Astrocyte (in vitro differentiated cells and primary cell): Measurements from ENCODE around the gene PTPRN2. TPM values are rescaled to one million over a fixed set of nuclear protein-coding genes. Genes with fewer than 3 reads are reported as not detected.
"Not testable (repeated sequence)": the region's sequence is repeated elsewhere in the genome, so short reads cannot be mapped to it uniquely, and the experiment has no call there.

ENCODE experiments used
- DNase-seq: peaks from one replicate; pipeline ENCODE4 v3.0.0-alpha.2; 2010; ENCODE audit warnings: low read depth
- FAIRE-seq: peaks from 2 replicates; lab custom pipeline; 2011; peaks lifted over from hg19 to GRCh38; lab: Jason Lieb, UNC
- H2AFZ ChIP-seq: 2 replicates; pipeline ENCODE4 v1.6.0; 2012; ENCODE audit warnings: low read depth, low read length, inconsistent platforms
- H3K27ac ChIP-seq: 2 replicates; pipeline ENCODE4 v1.5.1; 2011; ENCODE audit warnings: low read depth, low read length, inconsistent platforms
- H3K27me3 ChIP-seq: 2 replicates; pipeline ENCODE4 v1.6.0; 2011; ENCODE audit warnings: low read length, inconsistent platforms; ENCODE audit not compliant: insufficient read depth
- H3K36me3 ChIP-seq: 2 replicates; pipeline ENCODE4 v1.5.1; 2011; ENCODE audit warnings: low read length, inconsistent platforms; ENCODE audit not compliant: insufficient read depth
- H3K4me1 ChIP-seq: 2 replicates; pipeline ENCODE4 v1.5.1; 2011; ENCODE audit warnings: low read length, inconsistent platforms; ENCODE audit not compliant: insufficient read depth
- H3K4me2 ChIP-seq: 2 replicates; pipeline ENCODE4 v1.6.0; 2012; ENCODE audit warnings: low read length, inconsistent platforms
- H3K4me3 ChIP-seq: 2 replicates; pipeline ENCODE4 v1.5.1; 2011; ENCODE audit warnings: low read depth, mild to moderate bottlenecking, low read length, inconsistent platforms; ENCODE audit not compliant: insufficient read depth
- H3K79me2 ChIP-seq: 2 replicates; pipeline ENCODE4 v1.6.0; 2012; ENCODE audit warnings: mild to moderate bottlenecking, low read length, inconsistent platforms; ENCODE audit not compliant: insufficient read depth
- H3K9ac ChIP-seq: 2 replicates; pipeline ENCODE4 v1.6.0; 2012; ENCODE audit warnings: mild to moderate bottlenecking, low read length, inconsistent platforms
- H3K9me3 ChIP-seq: 2 replicates; pipeline ENCODE4 v1.5.1; 2012; ENCODE audit warnings: low read depth, mild to moderate bottlenecking, low read length, inconsistent platforms; ENCODE audit not compliant: insufficient read depth
- H4K20me1 ChIP-seq: 2 replicates; pipeline ENCODE4 v1.6.0; 2012; ENCODE audit warnings: low read length, inconsistent platforms; ENCODE audit not compliant: insufficient read depth
- H3K27ac Mint-ChIP-seq: one replicate; pipeline ENCODE4 v1.8.0; 2021; ENCODE audit warnings: mild to moderate bottlenecking, mixed read lengths; ENCODE audit not compliant: unreplicated experiment
- H3K27me3 Mint-ChIP-seq: one replicate; pipeline ENCODE4 v1.8.0; 2021; ENCODE audit warnings: low read depth, mixed read lengths; ENCODE audit not compliant: unreplicated experiment
- H3K36me3 Mint-ChIP-seq: one replicate; pipeline ENCODE4 v1.8.0; 2021; ENCODE audit warnings: low read depth, mixed read lengths; ENCODE audit not compliant: unreplicated experiment
- H3K4me1 Mint-ChIP-seq: one replicate; pipeline ENCODE4 v1.8.0; 2021; ENCODE audit warnings: low read depth, mixed read lengths; ENCODE audit not compliant: unreplicated experiment
- H3K4me3 Mint-ChIP-seq: one replicate; pipeline ENCODE4 v1.8.0; 2021; ENCODE audit warnings: mild to moderate bottlenecking, moderate library complexity, mixed read lengths; ENCODE audit not compliant: unreplicated experiment
- H3K9me3 Mint-ChIP-seq: one replicate; pipeline ENCODE4 v1.8.0; 2021; ENCODE audit warnings: mild to moderate bottlenecking, mixed read lengths; ENCODE audit not compliant: unreplicated experiment
- EZH2 ChIP-seq: IDR thresholded peaks from 2 replicates; pipeline ENCODE4 v1.6.1; 2012; ENCODE audit warnings: mild to moderate bottlenecking, low read length, inconsistent platforms; ENCODE audit not compliant: insufficient read depth
- total RNA-seq: library from RNA; stranded (reverse); gene quantifications from 2 replicates; pipeline ENCODE4 v1.2.1, GENCODE V29; 2021
- TF ChIP-seq, protein P1 (sequence below): IDR thresholded peaks from 2 replicates; pipeline ENCODE4 v1.5.1; 2011; ENCODE audit warnings: low read depth, mild to moderate bottlenecking, inconsistent platforms, low read length, moderate library complexity; ENCODE audit not compliant: insufficient read depth

The PTPRN2 gene
- total RNA-seq, 1 donor from 2014 or later = 0.09 TPM

DNA sequence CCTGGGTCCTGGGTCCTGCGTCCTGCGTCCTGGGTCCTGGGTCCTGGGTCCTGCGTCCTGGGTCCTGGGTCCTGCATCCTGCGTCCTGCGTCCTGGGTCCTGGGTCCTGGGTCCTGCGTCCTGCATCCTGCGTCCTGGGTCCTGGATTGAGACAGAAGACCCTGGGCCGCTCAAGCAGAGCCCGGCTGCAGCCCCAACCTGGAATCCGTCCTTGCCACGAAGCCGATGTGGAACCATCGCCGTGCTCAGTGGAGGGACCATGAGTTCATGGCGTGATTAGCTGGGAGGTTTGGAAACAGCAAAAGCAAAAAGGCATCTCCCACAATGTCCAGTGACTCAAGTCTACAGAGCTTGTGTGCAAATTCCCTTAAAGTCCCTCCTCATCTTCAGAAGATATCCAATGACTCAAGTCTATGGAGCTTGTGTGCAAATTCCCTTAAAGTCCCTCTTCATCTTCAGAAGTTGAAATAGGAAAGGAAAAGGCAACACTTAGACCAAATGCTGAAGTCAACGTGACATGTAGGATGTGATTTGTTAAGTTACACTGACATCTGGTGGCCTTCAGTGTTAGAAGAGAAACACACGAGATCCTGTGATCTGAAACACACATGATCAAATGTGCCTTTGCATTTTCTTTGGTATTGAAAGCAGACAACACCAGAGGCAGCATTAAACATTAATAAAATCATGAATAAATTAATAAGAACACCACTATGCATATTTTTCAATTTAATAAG is 179.9 kb downstream of the PTPRN2 start:
- H3K4me3 ChIP-seq = no peak overlapping the region
- Mint-ChIP-seq H3K36me3 (no peaks in the 10 kb centered on the region), H3K4me3 (no peak overlapping the region), H3K9me3 (peaks cover 8% of the 10 kb centered on the region), H3K27ac (no peak overlapping the region), H3K27me3 (peaks cover 3% of the 10 kb centered on the region), H3K4me1 (no peaks in the 10 kb centered on the region)
- H3K4me1 ChIP-seq = no peaks in the 10 kb centered on the region
- H3K4me2 ChIP-seq = no peak overlapping the region
- no peak overlapping the region for H3K27ac ChIP-seq
- no peak for FAIRE-seq
- no peaks in the 10 kb centered on the region for H3K36me3 ChIP-seq
- H4K20me1 ChIP-seq = no peaks in the 10 kb centered on the region
- no peak overlapping the region for H2AFZ ChIP-seq
- no peaks in the 10 kb centered on the region for H3K9me3 ChIP-seq
- TF ChIP-seq EZH2 = no peak
- TF ChIP-seq, protein P1, sequence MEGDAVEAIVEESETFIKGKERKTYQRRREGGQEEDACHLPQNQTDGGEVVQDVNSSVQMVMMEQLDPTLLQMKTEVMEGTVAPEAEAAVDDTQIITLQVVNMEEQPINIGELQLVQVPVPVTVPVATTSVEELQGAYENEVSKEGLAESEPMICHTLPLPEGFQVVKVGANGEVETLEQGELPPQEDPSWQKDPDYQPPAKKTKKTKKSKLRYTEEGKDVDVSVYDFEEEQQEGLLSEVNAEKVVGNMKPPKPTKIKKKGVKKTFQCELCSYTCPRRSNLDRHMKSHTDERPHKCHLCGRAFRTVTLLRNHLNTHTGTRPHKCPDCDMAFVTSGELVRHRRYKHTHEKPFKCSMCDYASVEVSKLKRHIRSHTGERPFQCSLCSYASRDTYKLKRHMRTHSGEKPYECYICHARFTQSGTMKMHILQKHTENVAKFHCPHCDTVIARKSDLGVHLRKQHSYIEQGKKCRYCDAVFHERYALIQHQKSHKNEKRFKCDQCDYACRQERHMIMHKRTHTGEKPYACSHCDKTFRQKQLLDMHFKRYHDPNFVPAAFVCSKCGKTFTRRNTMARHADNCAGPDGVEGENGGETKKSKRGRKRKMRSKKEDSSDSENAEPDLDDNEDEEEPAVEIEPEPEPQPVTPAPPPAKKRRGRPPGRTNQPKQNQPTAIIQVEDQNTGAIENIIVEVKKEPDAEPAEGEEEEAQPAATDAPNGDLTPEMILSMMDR = peak; percentile 23
- H3K79me2 ChIP-seq = no peaks in the 10 kb centered on the region
- DNase-seq = peak; percentile 3
- no peaks in the 10 kb centered on the region for H3K27me3 ChIP-seq
- H3K9ac ChIP-seq = no peak overlapping the region

DNA sequence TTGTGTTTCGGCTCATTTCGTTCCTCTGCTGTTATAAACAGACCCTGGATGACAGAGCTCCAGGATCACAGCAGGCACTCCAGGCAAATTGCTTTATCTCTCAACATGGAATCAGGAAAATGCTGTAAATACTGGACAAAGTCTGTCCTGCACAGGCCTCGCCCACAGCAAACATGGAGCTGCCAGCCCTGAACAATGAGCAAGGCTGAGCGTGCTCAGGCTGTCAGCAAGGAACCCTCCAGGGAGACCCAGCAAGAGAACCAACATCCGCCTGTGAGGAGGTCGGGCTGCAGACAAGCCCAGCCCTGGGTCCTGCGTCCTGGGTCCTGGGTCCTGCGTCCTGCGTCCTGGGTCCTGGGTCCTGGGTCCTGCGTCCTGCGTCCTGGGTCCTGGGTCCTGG is 180.8 kb downstream of the PTPRN2 start:
- Mint-ChIP-seq H3K27me3 (peaks cover 3% of the 10 kb centered on the region), H3K4me3 (no peak overlapping the region), H3K9me3 (peaks cover 8% of the 10 kb centered on the region), H3K36me3 (no peaks in the 10 kb centered on the region), H3K27ac (no peak overlapping the region), H3K4me1 (no peaks in the 10 kb centered on the region)
- Histone ChIP-seq H3K9ac (no peak overlapping the region), H2AFZ (no peak overlapping the region), H3K4me3 (no peak overlapping the region), H3K27me3 (no peaks in the 10 kb centered on the region), H3K27ac (no peak overlapping the region), H3K4me2 (no peak overlapping the region), H3K4me1 (no peaks in the 10 kb centered on the region), H4K20me1 (no peaks in the 10 kb centered on the region), H3K9me3 (no peaks in the 10 kb centered on the region), H3K79me2 (no peaks in the 10 kb centered on the region), H3K36me3 (no peaks in the 10 kb centered on the region)
- no peak for FAIRE-seq
- no peak for DNase-seq
- TF ChIP-seq, protein P1 = no peak
- no peak for TF ChIP-seq EZH2

DNA sequence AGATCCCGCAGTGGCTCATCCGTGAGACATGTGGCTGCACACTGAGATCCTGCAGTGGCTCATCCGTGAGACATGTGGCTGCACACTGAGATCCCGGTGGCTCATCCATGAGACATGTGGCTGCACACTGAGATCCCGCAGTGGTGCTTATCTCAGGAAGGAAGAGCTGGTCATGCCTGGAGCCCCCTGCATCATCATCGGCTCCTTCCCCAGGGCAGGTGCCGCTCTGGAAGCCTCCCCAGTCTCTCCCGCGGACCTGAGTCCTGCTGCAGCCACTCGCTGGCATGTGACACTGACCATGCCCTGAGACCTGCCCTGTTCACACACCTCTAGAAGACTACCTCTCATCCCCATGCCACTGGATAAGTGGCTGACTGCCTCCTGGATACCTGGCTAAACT is 181.3 kb downstream of the PTPRN2 start:
- Histone ChIP-seq H4K20me1 (no peaks in the 10 kb centered on the region), H3K36me3 (no peaks in the 10 kb centered on the region), H3K9me3 (no peaks in the 10 kb centered on the region), H3K79me2 (no peaks in the 10 kb centered on the region), H3K27ac (no peak overlapping the region), H3K4me3 (no peak overlapping the region), H3K4me2 (no peak overlapping the region), H3K4me1 (no peaks in the 10 kb centered on the region), H2AFZ (no peak overlapping the region), H3K9ac (no peak overlapping the region), H3K27me3 (no peaks in the 10 kb centered on the region)
- Mint-ChIP-seq H3K27me3 (peaks cover 3% of the 10 kb centered on the region), H3K4me1 (no peaks in the 10 kb centered on the region), H3K9me3 (peaks cover 6% of the 10 kb centered on the region), H3K27ac (no peak overlapping the region), H3K4me3 (no peak overlapping the region), H3K36me3 (no peaks in the 10 kb centered on the region)
- no peak for FAIRE-seq
- no peak for DNase-seq
- TF ChIP-seq, protein P1 = no peak
- no peak for TF ChIP-seq EZH2

DNA sequence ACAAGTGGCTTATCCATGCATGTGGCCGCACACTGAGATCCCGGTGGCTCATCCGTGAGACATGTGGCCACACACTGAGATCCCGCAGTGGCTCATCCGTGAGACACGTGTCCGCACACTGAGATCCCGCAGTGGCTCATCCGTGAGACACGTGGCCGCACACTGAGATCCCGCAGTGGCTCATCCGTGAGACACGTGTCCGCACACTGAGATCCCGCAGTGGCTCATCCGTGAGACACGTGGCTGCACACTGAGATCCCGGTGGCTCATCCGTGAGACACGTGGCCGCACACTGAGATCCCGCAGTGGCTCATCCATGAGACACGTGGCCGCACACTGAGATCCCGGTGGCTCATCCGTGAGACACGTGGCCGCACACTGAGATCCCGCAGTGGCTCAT is 181.9 kb downstream of the PTPRN2 start:
- not testable (repeated sequence) for H3K36me3 Mint-ChIP-seq, H3K27ac Mint-ChIP-seq, H3K9me3 ChIP-seq, H2AFZ ChIP-seq, H3K27me3 ChIP-seq, H3K4me3 Mint-ChIP-seq, H3K4me1 Mint-ChIP-seq, FAIRE-seq, H3K4me1 ChIP-seq, H3K9ac ChIP-seq, H3K79me2 ChIP-seq, H4K20me1 ChIP-seq, H3K4me3 ChIP-seq, H3K27ac ChIP-seq, H3K36me3 ChIP-seq, H3K27me3 Mint-ChIP-seq, H3K9me3 Mint-ChIP-seq, H3K4me2 ChIP-seq, DNase-seq
